Natural killer cell (primary cell): ENCODE data around the gene TCOF1. TPM values are rescaled to one million over a fixed set of nuclear protein-coding genes. Genes with fewer than 3 reads are reported as not detected.

Experiments
- ATAC-seq, 3 donors: fragments of 150-1000 bp in 2 of 3; fragments of 200-7000 bp in 1 of 3; cut with Tn5 transposase; 1 replicate in 1 of 3; 2 replicates in 2 of 3; pipeline ENCODE4 v1.10.0; 2021; ENCODE audit warnings: mild to moderate bottlenecking in 2 of 3, moderate library complexity in 2 of 3
- DNase-seq, 2 donors: peaks; one replicate each; pipeline versions ENCODE4 v3.0.0 to v3.0.0-alpha.2; 2013 to 2021; ENCODE audit warnings: mixed read lengths in 1 of 2
- H3K27ac ChIP-seq: one replicate; pipeline ENCODE4 v1.5.1; 2013; ENCODE audit warnings: mild to moderate bottlenecking, low read length
- H3K27me3 ChIP-seq: one replicate; pipeline ENCODE4 v1.6.1; 2013; ENCODE audit warnings: low read length; ENCODE audit not compliant: control insufficient read depth, insufficient read depth
- H3K36me3 ChIP-seq: one replicate; pipeline ENCODE4 v1.6.1; 2013; ENCODE audit warnings: low read length; ENCODE audit not compliant: control insufficient read depth, insufficient read depth
- H3K4me1 ChIP-seq: one replicate; pipeline ENCODE4 v1.6.1; 2013; ENCODE audit warnings: low read length; ENCODE audit not compliant: control insufficient read depth, insufficient read depth
- H3K4me3 ChIP-seq: one replicate; pipeline ENCODE4 v1.5.1; 2013; ENCODE audit warnings: low read length
- H3K9me3 ChIP-seq: one replicate; pipeline ENCODE4 v1.6.1; 2013; ENCODE audit warnings: low read length; ENCODE audit not compliant: control insufficient read depth, insufficient read depth
- H3K27ac Mint-ChIP-seq, 2 donors: one replicate each; pipeline ENCODE4 v1.8.0; 2022; ENCODE audit warnings: mild to moderate bottlenecking in 2 of 2, mixed read lengths in 2 of 2, moderate library complexity in 1 of 2
- H3K27me3 Mint-ChIP-seq, 2 donors: one replicate each; pipeline ENCODE4 v1.8.0; 2022; ENCODE audit warnings: low read depth in 2 of 2, mixed read lengths in 2 of 2
- H3K36me3 Mint-ChIP-seq: one replicate; pipeline ENCODE4 v1.8.0; 2022; ENCODE audit warnings: mixed read lengths
- H3K4me1 Mint-ChIP-seq, 2 donors: one replicate each; pipeline ENCODE4 v1.8.0; 2022; ENCODE audit warnings: mixed read lengths in 2 of 2
- H3K4me3 Mint-ChIP-seq: one replicate; pipeline ENCODE4 v1.8.0; 2022; ENCODE audit warnings: mild to moderate bottlenecking, moderate library complexity, mixed read lengths
- H3K9me3 Mint-ChIP-seq, 2 donors: one replicate each; pipeline ENCODE4 v1.8.0; 2022; ENCODE audit warnings: mixed read lengths in 2 of 2
- WGBS: methylation state at CpG from one replicate; pipeline ENCODE4 v1.1.7; 2013; ENCODE audit warnings: missing lambda C conversion rate; ENCODE audit not compliant: insufficient coverage; 5-methylcytosine and 5-hydroxymethylcytosine counted together
- intact Hi-C: fragments of 100-400 bp; cut with micrococcal nuclease; formaldehyde crosslinking; loops from one replicate; pipeline ENCODE4 v1.14.2; 2022
- total RNA-seq, 4 donors: library from RNA; stranded (reverse); fragments of 120-200 nt in 1 of 4; gene quantifications; one replicate each; pipeline versions ENCODE4 v1.2.3 to v1.2.4, GENCODE V29; 2013 to 2022
- TF ChIP-seq, protein P1 (sequence below): fragments of 200-600 bp; IDR thresholded peaks from one replicate; pipeline ENCODE4 v1.8.0; 2022; ENCODE audit warnings: antibody characterized with exemption

The TCOF1 gene
- total RNA-seq, 3 donors from 2014 or later (not counting 1 experiment from before 2014, with no cell fraction given): 51.5 to 62.6 (median 51.7) TPM

DNA sequence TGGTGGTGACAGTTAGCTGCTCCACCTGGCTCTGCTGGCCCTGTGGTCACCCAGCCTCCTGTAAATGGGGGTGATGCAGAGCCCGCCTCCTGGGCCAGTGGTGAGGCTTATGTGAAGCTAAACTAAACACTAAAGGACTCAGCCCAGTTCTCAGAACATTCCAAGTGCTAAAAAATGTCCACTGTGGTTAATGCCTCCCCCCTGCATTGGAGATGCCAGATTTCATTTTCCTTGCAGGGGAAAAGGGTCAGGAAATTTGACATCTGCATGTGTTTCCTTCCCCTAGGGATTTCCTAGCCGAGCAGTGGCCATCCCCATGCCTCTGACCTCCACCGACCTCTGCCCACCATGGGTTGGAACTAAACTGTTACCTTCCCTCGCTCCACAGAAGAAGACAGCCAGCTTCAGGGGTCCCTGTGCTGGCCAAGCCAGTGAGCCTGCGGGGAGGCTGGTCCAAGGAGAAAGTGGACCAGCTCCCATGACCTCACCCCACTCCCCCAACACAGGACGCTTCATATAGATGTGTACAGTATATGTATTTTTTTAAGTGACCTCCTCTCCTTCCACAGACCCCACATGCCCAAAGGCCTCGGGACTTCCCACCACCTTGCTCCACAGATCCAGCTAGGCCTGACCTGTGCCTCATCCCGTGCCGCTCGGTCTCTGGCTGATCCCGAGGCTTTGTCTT, 42.2 kb downstream of the TCOF1 start:
- peaks cover 84% of the 10 kb centered on the region for H3K36me3 ChIP-seq
- intact Hi-C loops: no loop called here
- no peak overlapping the region for H3K27ac ChIP-seq
- Mint-ChIP-seq H3K9me3 (no peaks in the 10 kb centered on the region), H3K4me1 (peaks cover 11 to 20% of the 10 kb centered on the region in 2 donors), H3K27me3 (no peaks in the 10 kb centered on the region), H3K4me3 (peak overlapping the region; percentile 45), H3K27ac (peak overlapping the region; percentile 74 to 84), H3K36me3 (no peaks in the 10 kb centered on the region)
- no peak overlapping the region for H3K4me3 ChIP-seq
- WGBS: 93% methylated on average over 7 of the region's 11 CpGs
- ATAC-seq (peak in 2 of 3 donors; percentile 1 to 3), DNase-seq (no peak)
- H3K9me3 ChIP-seq: no peaks in the 10 kb centered on the region
- H3K4me1 ChIP-seq: no peaks in the 10 kb centered on the region
- TF ChIP-seq, protein P1, sequence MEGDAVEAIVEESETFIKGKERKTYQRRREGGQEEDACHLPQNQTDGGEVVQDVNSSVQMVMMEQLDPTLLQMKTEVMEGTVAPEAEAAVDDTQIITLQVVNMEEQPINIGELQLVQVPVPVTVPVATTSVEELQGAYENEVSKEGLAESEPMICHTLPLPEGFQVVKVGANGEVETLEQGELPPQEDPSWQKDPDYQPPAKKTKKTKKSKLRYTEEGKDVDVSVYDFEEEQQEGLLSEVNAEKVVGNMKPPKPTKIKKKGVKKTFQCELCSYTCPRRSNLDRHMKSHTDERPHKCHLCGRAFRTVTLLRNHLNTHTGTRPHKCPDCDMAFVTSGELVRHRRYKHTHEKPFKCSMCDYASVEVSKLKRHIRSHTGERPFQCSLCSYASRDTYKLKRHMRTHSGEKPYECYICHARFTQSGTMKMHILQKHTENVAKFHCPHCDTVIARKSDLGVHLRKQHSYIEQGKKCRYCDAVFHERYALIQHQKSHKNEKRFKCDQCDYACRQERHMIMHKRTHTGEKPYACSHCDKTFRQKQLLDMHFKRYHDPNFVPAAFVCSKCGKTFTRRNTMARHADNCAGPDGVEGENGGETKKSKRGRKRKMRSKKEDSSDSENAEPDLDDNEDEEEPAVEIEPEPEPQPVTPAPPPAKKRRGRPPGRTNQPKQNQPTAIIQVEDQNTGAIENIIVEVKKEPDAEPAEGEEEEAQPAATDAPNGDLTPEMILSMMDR: no peak
- H3K27me3 ChIP-seq: no peaks in the 10 kb centered on the region

DNA sequence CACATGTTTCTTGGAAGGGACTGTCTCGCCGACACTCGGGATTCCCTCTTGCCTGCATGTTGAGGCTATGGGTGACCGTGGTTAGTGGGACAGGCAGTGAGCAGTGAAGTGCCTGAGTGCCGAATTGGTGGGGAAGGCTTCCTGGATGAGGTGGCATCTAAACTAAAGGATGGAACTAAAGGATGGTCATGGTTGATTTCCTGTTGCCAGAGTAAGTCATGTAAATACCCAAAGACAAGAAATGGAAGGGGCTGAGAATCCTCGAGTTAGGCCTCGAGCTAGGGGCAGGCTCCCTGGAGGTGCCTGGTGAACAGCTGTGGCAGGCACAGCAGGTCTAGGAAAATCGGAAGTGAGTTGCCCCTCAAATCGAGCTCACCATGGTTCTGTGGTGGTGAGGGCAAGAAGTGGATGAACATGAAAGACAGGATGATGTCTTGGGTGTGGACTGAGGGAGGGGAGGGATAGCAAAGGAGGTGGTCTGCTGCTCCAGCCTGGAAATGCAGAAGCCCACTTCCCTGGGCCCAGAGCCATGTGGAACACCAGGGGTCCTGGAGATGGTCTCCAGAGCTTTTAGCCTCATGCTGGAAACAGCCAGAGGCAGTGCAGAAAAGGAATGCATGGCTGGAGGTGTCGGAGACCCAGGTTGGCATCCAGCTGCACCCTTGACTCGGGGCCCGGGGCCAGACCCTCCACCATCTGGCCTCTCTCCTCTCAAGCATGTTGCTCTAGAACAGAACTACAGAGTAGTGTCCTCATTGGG, 43.0 kb downstream of the TCOF1 start:
- H3K27me3 ChIP-seq: no peaks in the 10 kb centered on the region
- TF ChIP-seq, protein P1: no peak
- Mint-ChIP-seq H3K27ac (peak overlapping the region; percentile 74 to 84), H3K9me3 (no peaks in the 10 kb centered on the region), H3K27me3 (no peaks in the 10 kb centered on the region), H3K4me1 (peaks cover 11 to 20% of the 10 kb centered on the region in 2 donors), H3K4me3 (no peak overlapping the region), H3K36me3 (no peaks in the 10 kb centered on the region)
- H3K36me3 ChIP-seq: peaks cover 87% of the 10 kb centered on the region
- no peak for DNase-seq
- intact Hi-C loops: no loop called here
- 85% methylated on average over 12 of the region's 12 CpGs for WGBS
- H3K9me3 ChIP-seq: no peaks in the 10 kb centered on the region
- no peak for ATAC-seq
- H3K27ac ChIP-seq: peak overlapping the region; percentile 5
- peaks cover 6% of the 10 kb centered on the region for H3K4me1 ChIP-seq
- no peak overlapping the region for H3K4me3 ChIP-seq

DNA sequence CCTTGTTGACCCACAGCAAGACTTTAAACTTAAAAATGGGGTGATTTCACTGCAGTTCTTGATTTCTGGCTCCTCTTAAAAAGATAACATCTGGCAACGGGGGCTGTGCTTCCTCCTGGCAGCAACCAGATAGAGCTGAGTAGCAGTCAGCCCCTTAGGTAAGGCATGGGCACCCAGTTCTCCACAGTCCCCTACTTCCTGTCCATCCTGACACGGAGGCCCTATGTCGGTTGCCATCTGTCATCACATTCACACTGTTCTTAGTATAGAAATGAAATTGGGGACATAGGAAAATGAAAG, 43.5 kb downstream of the TCOF1 start:
- peaks cover 87% of the 10 kb centered on the region for H3K36me3 ChIP-seq
- H3K27ac ChIP-seq: no peak overlapping the region
- peaks cover 6% of the 10 kb centered on the region for H3K4me1 ChIP-seq
- intact Hi-C loops: no loop called here
- H3K4me3 ChIP-seq: no peak overlapping the region
- no peak for ATAC-seq
- peaks cover 13 to 21% of the 10 kb centered on the region in 2 donors for H3K4me1 Mint-ChIP-seq
- H3K27ac Mint-ChIP-seq: peak overlapping the region; percentile 74 to 84
- TF ChIP-seq, protein P1: no peak
- WGBS: 24% methylated on average over 1 of the region's 3 CpGs
- no peaks in the 10 kb centered on the region for H3K27me3 ChIP-seq
- no peaks in the 10 kb centered on the region for H3K27me3 Mint-ChIP-seq
- peak in 1 of 2 donors; percentile 26 for DNase-seq
- no peaks in the 10 kb centered on the region for H3K36me3 Mint-ChIP-seq
- H3K9me3 ChIP-seq: no peaks in the 10 kb centered on the region
- no peaks in the 10 kb centered on the region for H3K9me3 Mint-ChIP-seq
- H3K4me3 Mint-ChIP-seq: peak overlapping the region; percentile 60
